Stimulated activated CD8-positive, alpha-beta memory T cell treated with anti-CD3 and anti-CD28 coated beads, Interleukin-15, amount 100 ng/mL, for 24 hours (primary cell): ENCODE data around the gene NDST4.

Experiments used
- DNase-seq: peaks from one replicate; pipeline ENCODE4 v3.0.0-alpha.2; 2020; ENCODE audit warnings: low read depth

Gene NDST4

GRCh38 chr4:114785570-114785969 lies 327.9 kb downstream of the NDST4 start:
- DNase-seq, result no peak

- no peak for DNase-seq
Measured at GRCh38 chr4:114783215-114783595, 330.2 kb downstream of the NDST4 start.

- DNase-seq, result no peak
Measured at GRCh38 chr4:114782415-114783214, 330.8 kb downstream of the NDST4 start.

- DNase-seq, result no peak
Measured at GRCh38 chr4:114780205-114780604, 333.2 kb downstream of the NDST4 start.
